Right ventricle myocardium inferior (tissue), 1 donor: ENCODE results near the gene TOM1L2. TPM values are rescaled to one million over a fixed set of nuclear protein-coding genes. Genes with fewer than 3 reads are reported as not detected.

Experiments used
- ATAC-seq: fragments of 200-7000 bp; cut with Tn5 transposase; one replicate; pipeline ENCODE4 v1.9.1; 2020; ENCODE audit warnings: mild to moderate bottlenecking, moderate library complexity
- DNase-seq: peaks from one replicate; pipeline ENCODE4 v3.0.0; 2021; ENCODE audit errors: missing footprints
- intact Hi-C: fragments of 100-400 bp; cut with DNase I; formaldehyde crosslinking; loops from one replicate; pipeline ENCODE4 v1.11.0; 2022
- total RNA-seq: library from RNA; stranded (reverse); fragmentation: NEBNext Ultra II Directional; extraction: Animal tissue kit (Norgen Biotek cat#: 25700); gene quantifications from one replicate; pipeline ENCODE4 v1.2.1, GENCODE V29; 2021
- donor health status: DM: no; HTN: yes; CAD: no; lungs with severe emphysema.

TOM1L2 gene
- total RNA-seq, 1 donor from 2014 or later: 246 TPM

- ATAC-seq (peak; percentile 40), DNase-seq (no peak)
- intact Hi-C loops: no loop called here
Measured at GRCh38 chr17:17890773-17891759, 81.1 kb downstream of the TOM1L2 start.

- ATAC-seq (no peak), DNase-seq (no peak)
- intact Hi-C loops: loop anchor here (2.0 kb wide), 1 partner anchor 31 kb away; no protein-coding TSS in a partner anchor
Measured at GRCh38 chr17:17889922-17890321, 82.3 kb downstream of the TOM1L2 start.

GRCh38 chr17:17888821-17889220, 83.4 kb downstream of the TOM1L2 start:
- ATAC-seq (no peak), DNase-seq (no peak)
- intact Hi-C loops: loop anchor here (2.0 kb wide), 1 partner anchor 32 kb away; no protein-coding TSS in a partner anchor

- DNase-seq: no peak
- ATAC-seq: no peak
- intact Hi-C loops: loop anchor here (2.0 kb wide), 1 partner anchor 32 kb away; no protein-coding TSS in a partner anchor
Measured at GRCh38 chr17:17888371-17888770, 83.8 kb downstream of the TOM1L2 start.

DNA sequence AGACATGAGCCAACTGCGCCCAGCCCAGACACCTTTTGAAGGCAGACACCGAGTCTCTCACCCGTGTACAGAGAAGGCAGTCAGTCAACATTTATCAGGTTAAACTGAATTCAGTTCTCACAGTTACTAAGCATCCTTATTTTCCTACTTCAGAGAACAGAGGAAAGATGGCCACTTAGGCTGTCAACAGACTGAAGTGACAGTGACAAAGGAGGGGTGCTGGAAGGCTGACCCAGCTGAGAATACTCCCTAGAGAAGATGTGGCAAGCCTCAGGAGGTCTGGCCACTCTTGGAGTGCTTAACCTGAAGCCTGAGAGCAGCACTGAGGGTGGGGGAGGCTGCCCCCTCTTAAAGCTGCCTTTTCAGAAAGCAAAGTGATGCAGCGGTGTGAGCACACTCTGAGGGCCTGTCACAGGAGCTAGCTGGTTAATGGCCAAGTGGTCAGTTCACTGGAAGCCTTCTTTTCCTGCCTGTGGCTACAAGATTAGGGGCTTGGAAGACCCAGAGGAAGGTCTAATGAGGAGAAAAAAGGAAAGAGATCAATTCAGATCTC, 84.4 kb downstream of the TOM1L2 start:
- no peak for DNase-seq
- peak; percentile 54 for ATAC-seq
- intact Hi-C loops: loop anchor here (2.0 kb wide), 1 partner anchor 33 kb away; no protein-coding TSS in a partner anchor

DNA sequence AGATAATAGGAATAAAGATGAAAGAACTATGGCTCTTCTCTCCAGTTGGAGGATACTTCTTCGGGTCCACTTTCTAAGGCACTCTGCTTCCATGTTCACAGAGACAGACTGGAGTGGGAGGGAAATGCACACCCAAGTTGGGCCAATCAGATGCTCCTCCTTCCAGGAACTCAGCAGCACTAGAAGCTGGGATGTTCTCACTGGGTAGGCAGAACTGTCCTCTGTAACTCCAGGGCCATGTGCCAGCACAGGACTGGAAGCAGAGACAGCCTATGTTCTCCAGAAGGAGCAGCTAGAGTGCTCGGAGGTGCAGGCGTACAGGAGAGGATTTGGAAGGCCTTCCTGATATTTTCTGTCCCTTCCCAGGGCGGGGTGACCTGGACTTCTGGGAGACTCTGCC, 85.5 kb downstream of the TOM1L2 start:
- DNase-seq (no peak), ATAC-seq (peak; percentile 20)
- intact Hi-C loops: no loop called here

DNA sequence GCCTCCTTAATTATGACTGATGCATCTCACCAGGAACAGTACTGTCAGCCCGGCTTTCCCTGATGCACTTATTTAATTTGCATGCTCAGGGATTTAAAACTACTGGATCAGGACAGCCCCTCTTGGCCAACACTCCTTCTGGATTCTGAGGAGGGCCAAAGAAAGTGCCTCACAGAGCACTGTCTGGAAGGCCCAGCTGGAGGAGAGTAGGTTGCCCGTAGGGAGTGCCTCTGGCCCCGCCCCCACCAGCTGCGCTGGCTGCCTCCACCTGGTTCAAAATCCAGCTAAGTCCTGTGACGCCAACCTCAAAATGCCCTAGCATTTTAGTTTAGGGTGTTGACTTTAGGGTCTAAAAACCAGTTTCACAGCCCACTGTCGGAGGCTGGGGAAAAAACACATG, 86.0 kb downstream of the TOM1L2 start:
- intact Hi-C loops: no loop called here
- peak; percentile 74 for ATAC-seq
- no peak for DNase-seq

- no peak for DNase-seq
- ATAC-seq: no peak
- intact Hi-C loops: no loop called here
Measured at GRCh38 chr17:17884391-17885357, 87.5 kb downstream of the TOM1L2 start.

DNA sequence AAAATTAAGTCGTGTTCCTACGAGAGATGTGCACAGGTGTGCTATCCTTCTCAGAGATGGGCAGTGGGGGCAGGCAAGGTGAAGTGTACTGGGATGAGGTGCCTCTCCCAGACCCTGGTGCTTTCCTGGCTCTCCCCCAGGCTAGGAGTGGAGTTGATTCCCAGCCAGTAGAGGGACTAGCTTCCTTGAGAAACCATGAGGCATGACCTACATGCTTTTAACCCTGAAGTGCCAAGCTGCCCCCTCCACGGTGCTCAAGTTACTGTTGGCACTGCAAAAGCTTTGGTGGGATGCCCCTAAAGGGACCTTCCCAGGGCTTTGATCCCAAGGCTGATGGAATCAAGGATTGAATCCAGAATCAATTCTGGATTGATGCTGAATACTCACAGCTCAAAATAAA, 88.4 kb downstream of the TOM1L2 start:
- DNase-seq: no peak
- intact Hi-C loops: no loop called here
- ATAC-seq: no peak

DNA sequence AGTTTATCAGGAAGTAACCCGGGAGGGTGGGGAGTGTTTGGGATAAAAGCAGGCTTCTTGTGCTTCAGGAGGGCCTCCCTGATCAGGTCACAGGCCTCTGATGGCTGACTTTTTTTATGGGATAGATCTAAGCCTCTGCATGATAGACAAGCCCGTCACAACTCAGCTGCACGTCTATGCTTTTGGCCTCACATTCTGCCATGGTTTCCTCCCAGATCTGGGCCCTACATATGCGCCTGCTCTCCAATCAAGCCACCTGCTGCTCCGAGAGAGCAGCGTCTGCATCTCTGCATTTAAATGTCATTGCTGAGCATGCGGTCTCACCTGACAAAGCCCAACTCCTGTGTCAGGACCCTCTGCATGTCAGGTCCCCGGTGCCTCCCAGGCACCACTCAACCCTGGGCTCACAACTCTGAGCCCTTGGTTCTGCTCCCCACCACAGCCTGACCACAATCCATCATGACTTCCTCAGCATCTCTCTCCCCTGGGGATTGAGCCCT, 90.1 kb downstream of the TOM1L2 start:
- intact Hi-C loops: no loop called here
- DNase-seq (no peak), ATAC-seq (no peak)

DNA sequence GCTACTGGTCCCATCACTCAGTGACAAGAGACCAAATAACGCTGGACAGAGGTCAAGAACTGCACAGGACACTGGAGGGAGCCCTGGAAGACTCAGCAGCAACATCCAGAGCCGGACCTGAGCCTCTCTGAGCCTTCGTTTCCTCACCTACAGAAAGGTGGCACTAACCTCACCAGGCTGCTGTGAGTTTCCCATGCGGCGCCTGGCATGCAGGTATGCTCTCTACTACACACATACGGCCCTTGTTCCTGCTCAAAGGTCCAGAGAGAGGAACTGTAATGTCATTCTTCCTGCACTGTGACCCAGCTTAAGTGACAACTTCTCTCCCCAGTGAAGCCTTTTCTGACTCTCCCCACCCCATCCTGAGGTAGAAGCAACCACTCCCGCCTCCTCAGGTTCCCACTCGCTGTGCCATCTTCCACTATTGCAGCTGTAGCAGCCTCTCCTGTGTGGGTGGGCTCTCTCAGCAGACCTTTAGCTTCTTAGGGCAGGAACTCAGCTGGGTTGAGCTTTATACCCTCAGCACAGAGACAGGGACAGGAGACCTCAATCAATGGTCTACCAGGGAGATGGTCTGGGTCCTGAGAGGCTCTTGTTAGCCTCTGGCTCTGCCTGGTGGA, 91.5 kb downstream of the TOM1L2 start:
- DNase-seq (no peak), ATAC-seq (no peak)
- intact Hi-C loops: no loop called here

- intact Hi-C loops: loop anchor here (1.0 to 5.0 kb wide), 2 partner anchors 42 to 95 kb away; partner anchors contain the start of genes DRC3 and TOM1L2
- DNase-seq: peak; percentile 87
- peak; percentile 85 for ATAC-seq
Measured at GRCh38 chr17:17877529-17878358, 94.5 kb downstream of the TOM1L2 start.

- DNase-seq (no peak), ATAC-seq (peak; percentile 65)
- intact Hi-C loops: loop anchor here (1.0 to 5.0 kb wide), 2 partner anchors 42 to 95 kb away; partner anchors contain the start of genes DRC3 and TOM1L2
Measured at GRCh38 chr17:17876959-17877528, 95.2 kb downstream of the TOM1L2 start.

GRCh38 chr17:17874478-17874877, 97.7 kb downstream of the TOM1L2 start:
- intact Hi-C loops: no loop called here
- DNase-seq: no peak
- ATAC-seq: no peak

DNA sequence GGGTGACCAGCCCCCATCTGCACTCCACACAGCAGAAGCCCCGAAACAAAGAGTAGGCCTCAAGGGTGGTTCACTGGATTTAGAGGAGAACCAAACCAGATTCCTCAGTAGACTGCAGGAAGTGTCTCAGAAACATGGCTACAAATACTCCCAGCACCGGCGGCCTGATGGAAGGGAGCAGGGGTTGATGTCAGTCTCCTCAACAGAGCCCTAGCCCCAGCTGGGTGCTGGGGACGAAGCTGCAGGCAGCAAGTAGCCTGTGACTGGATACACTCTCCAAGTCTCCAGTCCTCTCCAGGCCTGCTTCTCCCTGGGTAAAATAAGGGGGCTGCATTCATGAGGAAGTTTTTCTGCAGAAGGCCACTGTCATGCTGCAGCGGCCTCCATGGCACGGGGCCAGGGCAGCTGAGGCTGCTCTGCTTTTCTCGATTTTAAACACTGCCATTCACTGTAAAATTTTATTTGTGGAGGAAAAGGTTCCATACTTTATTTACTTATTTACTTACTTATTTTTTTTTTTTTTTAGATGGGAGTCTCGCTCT, 98.7 kb downstream of the TOM1L2 start:
- DNase-seq (no peak), ATAC-seq (no peak)
- intact Hi-C loops: no loop called here

GRCh38 chr17:17872547-17873345, 99.5 kb downstream of the TOM1L2 start:
- ATAC-seq: no peak
- intact Hi-C loops: no loop called here
- no peak for DNase-seq
